B cell (primary cell): ENCODE data around the gene C21orf58.

Experiments
- CTCF ChIP-seq: fragments of 200-600 bp; IDR thresholded peaks from one replicate; pipeline ENCODE4 v1.8.0; 2022; ENCODE audit warnings: antibody characterized with exemption, mild to moderate bottlenecking
- EZH2 ChIP-seq: IDR thresholded peaks from 2 replicates; pipeline ENCODE4 v1.6.1; 2012; ENCODE audit warnings: borderline replicate concordance, low read depth, mild to moderate bottlenecking, moderate library complexity, low read length; ENCODE audit not compliant: insufficient read depth, poor library complexity, severe bottlenecking

- TF ChIP-seq CTCF = no peak
- TF ChIP-seq EZH2 = no peak
Observed at GRCh38 chr21:46320331-46320801, 3.3 kb downstream of the C21orf58 start.
